ENCODE data around the gene CLDN9. TPM values are rescaled to one million over a fixed set of nuclear protein-coding genes. Genes with fewer than 3 reads are reported as not detected.

The CLDN9 gene
- polyA plus RNA-seq, 2 of the 4 experiments (the other 2 are of a cell fraction) = 0.03 to 0.06 TPM

- Histone ChIP-seq H3K4me1 (peaks cover 20% of the 10 kb centered on the region), H3K4me3 (no peak overlapping the region), H3K4me2 (no peak overlapping the region), H3K27ac (no peak overlapping the region), H3K9me3 (no peaks in the 10 kb centered on the region)
- ChIA-PET POLR2A (no interaction called here), CTCF (interaction anchor here (1.2 to 3.4 kb wide), 2 partner anchors 11 to 30 kb away, joined by 3 to 16 read pairs; no protein-coding TSS in a partner anchor)
- FAIRE-seq = no peak
- no peak for ATAC-seq
- WGBS (ENCODE audit: missing lambda C conversion rate) = 93% methylated on average over 6 of the region's 6 CpGs
- TF ChIP-seq GATA3 (IDR thresholded peaks at IDR 0.05; ENCODE audit: borderline replicate concordance) = no peak
- no peak for TF ChIP-seq CEBPB (IDR thresholded peaks at IDR 0.05)
- no peak for TF ChIP-seq CBX8 (IDR thresholded peaks at IDR 0.05)
- TF ChIP-seq HDAC2 (IDR thresholded peaks at IDR 0.05) = no peak
- TF ChIP-seq FOSL2 (IDR thresholded peaks at IDR 0.05) = no peak
- no peak for TF ChIP-seq FOSL2 (CRISPR knock-in tag; IDR thresholded peaks at IDR 0.05)
- no peak for TF ChIP-seq RNF2 (IDR thresholded peaks at IDR 0.05; ENCODE audit: borderline replicate concordance, low read depth)
- no peak for TF ChIP-seq NR3C1 (IDR thresholded peaks at IDR 0.05)
- no peak for TF ChIP-seq PHF8 (IDR thresholded peaks at IDR 0.05; ENCODE audit: borderline replicate concordance, low read depth)
- TF ChIP-seq JUNB (IDR thresholded peaks at IDR 0.05) = no peak
- TF ChIP-seq POLR2A (IDR thresholded peaks at IDR 0.05; ENCODE audit: low read length) = no peak
- TF ChIP-seq ZSCAN20 (CRISPR knock-in tag; IDR thresholded peaks at IDR 0.05) = no peak
- no peak for TF ChIP-seq MYC (IDR thresholded peaks at IDR 0.05; ENCODE audit: borderline replicate concordance, low read length)
- TF ChIP-seq FOXS1 (CRISPR knock-in tag; IDR thresholded peaks at IDR 0.05) = no peak
- DNase-seq (ENCODE audit: low read depth in 1 of 2, low spot score in 1 of 2) = no peak
Observed at GRCh38 chr16:3014971-3015370, 2.2 kb downstream of the CLDN9 start.

- no peak overlapping the region for H3K4me3 ChIP-seq
- H3K4me2 ChIP-seq = no peak overlapping the region
- ATAC-seq = no peak
- TF ChIP-seq ZNF302 (CRISPR knock-in tag; IDR thresholded peaks at IDR 0.05) (no peak), CBX8 (IDR thresholded peaks at IDR 0.05) (no peak), CBX2 (IDR thresholded peaks at IDR 0.05; ENCODE audit: borderline replicate concordance, low read depth) (no peak), GATA3 (IDR thresholded peaks at IDR 0.05; ENCODE audit: borderline replicate concordance) (no peak), HMGXB4 (CRISPR knock-in tag; IDR thresholded peaks at IDR 0.05; ENCODE audit: borderline replicate concordance) (no peak), PHF8 (IDR thresholded peaks at IDR 0.05; ENCODE audit: borderline replicate concordance, low read depth) (no peak), MAFK (IDR thresholded peaks at IDR 0.05; ENCODE audit: partially characterized antibody) (no peak), MAX (IDR thresholded peaks at IDR 0.05) (no peak), EHMT2 (IDR thresholded peaks at IDR 0.05; ENCODE audit: low read depth) (no peak), CTCF (IDR thresholded peaks at IDR 0.05) (no peak), ATOH8 (CRISPR knock-in tag; IDR thresholded peaks at IDR 0.05; ENCODE audit: low read depth) (no peak), RCOR1 (IDR thresholded peaks at IDR 0.05; ENCODE audit: low read depth, low read length) (no peak), HOXB13 (CRISPR knock-in tag; IDR thresholded peaks at IDR 0.05; ENCODE audit: low read depth) (no peak), POLR2AphosphoS2 (conservative IDR thresholded peaks at IDR 0.05; ENCODE audit: low read length) (no peak)
- CTCF ChIA-PET = interaction anchor here (0.7 to 3.4 kb wide), 2 partner anchors 12 to 44 kb away, joined by 3 to 16 read pairs; no protein-coding TSS in a partner anchor
- FAIRE-seq = no peak
- POLR2A ChIA-PET = no interaction called here
- H3K27ac ChIP-seq = no peak overlapping the region
- no peaks in the 10 kb centered on the region for H3K9me3 ChIP-seq
- no peak for DNase-seq (ENCODE audit: low read depth in 1 of 2, low spot score in 1 of 2)
- WGBS (ENCODE audit: missing lambda C conversion rate) = 88% methylated on average over 8 of the region's 13 CpGs
- H3K4me1 ChIP-seq = peaks cover 20% of the 10 kb centered on the region
Observed at GRCh38 chr16:3015865-3016521, 3.3 kb downstream of the CLDN9 start.

All from A549 (cell line).